HEK293 (cell line): ENCODE measurements around the gene MIA2.

ENCODE experiments used
- CTCF ChIA-PET: fragments of 350-600 bp; formaldehyde crosslinking; extraction: SDS; loops from one replicate; lab custom pipeline; 2021; ENCODE audit warnings: antibody characterized with exemption; lab: Yijun Ruan, JAX
- POLR2A ChIA-PET: fragments of 300-600 bp; formaldehyde crosslinking; extraction: SDS; loops from one replicate; lab custom pipeline; 2020; ENCODE audit warnings: antibody characterized with exemption, inconsistent platforms; lab: Yijun Ruan, JAX
- H3K27ac ChIP-seq: fragments of 200-500 bp; sonication (Bioruptor generic); 2 replicates; pipeline ENCODE4 v1.5.1; 2014; ENCODE audit warnings: low read depth, low read length, control low read depth, inconsistent platforms; ENCODE audit errors: extremely low read depth
- H3K36me3 ChIP-seq, 2 experiments: fragments of 200-500 bp in 1 of 2; sonication (Bioruptor generic) in 1 of 2; 1 replicate in 1 of 2; 2 replicates in 1 of 2; pipeline ENCODE4 v1.5.1; 2014 to 2017; ENCODE audit warnings: inconsistent platforms in 2 of 2, low read length in 2 of 2; ENCODE audit not compliant: control insufficient read depth in 2 of 2, insufficient read depth in 1 of 2
- H3K4me1 ChIP-seq: fragments of 200-500 bp; sonication (Bioruptor generic); 2 replicates; pipeline ENCODE4 v1.5.1; 2014; ENCODE audit warnings: mild to moderate bottlenecking, low read length, inconsistent platforms; ENCODE audit not compliant: control insufficient read depth, insufficient read depth
- H3K4me3 ChIP-seq: 2 replicates; pipeline ENCODE4 v1.5.1; 2011; ENCODE audit warnings: low read depth, mild to moderate bottlenecking, control low read depth, low read length, moderate library complexity
- H3K9me3 ChIP-seq: fragments of 200-500 bp; sonication (Bioruptor generic); 2 replicates; pipeline ENCODE4 v1.5.1; 2014; ENCODE audit warnings: low read depth, low read length, inconsistent platforms; ENCODE audit not compliant: control insufficient read depth, insufficient read depth
- HOXD13 ChIP-seq: sonication (generic); formaldehyde crosslinking; IDR thresholded peaks from 2 replicates; pipeline ENCODE4 v1.8.0; 2022; ENCODE audit warnings: missing genetic modification reagents, borderline replicate concordance
- KLF8 ChIP-seq: fragments of 450-650 bp; formaldehyde crosslinking; IDR thresholded peaks from 2 replicates; pipeline ENCODE4 v1.5.1; 2016; ENCODE audit warnings: missing biosample characterization, missing genetic modification characterization
- PBX3 ChIP-seq: sonication (generic); formaldehyde crosslinking; IDR thresholded peaks from 2 replicates; pipeline ENCODE4 v1.8.1; 2022; ENCODE audit warnings: mild to moderate bottlenecking, moderate library complexity, missing genetic modification reagents
- PRDM1 ChIP-seq: fragments of 450-650 bp; formaldehyde crosslinking; IDR thresholded peaks from 2 replicates; pipeline ENCODE4; 2016; ENCODE audit warnings: missing biosample characterization, missing genetic modification characterization
- PRDM10 ChIP-seq: fragments of 450-650 bp; formaldehyde crosslinking; IDR thresholded peaks from 2 replicates; pipeline ENCODE4 v1.5.1; 2016; ENCODE audit warnings: missing biosample characterization, missing genetic modification characterization
- REPIN1 ChIP-seq: fragments of 450-650 bp; formaldehyde crosslinking; IDR thresholded peaks from 2 replicates; pipeline ENCODE4 v1.5.1; 2017; ENCODE audit warnings: missing biosample characterization, missing genetic modification characterization, low read depth
- SP2 ChIP-seq: fragments of 450-650 bp; formaldehyde crosslinking; IDR thresholded peaks from 2 replicates; pipeline ENCODE4 v1.5.1; 2016; ENCODE audit warnings: missing biosample characterization, missing genetic modification characterization
- SP3 ChIP-seq: fragments of 450-650 bp; formaldehyde crosslinking; IDR thresholded peaks from 2 replicates; pipeline ENCODE4 v1.5.1; 2016; ENCODE audit warnings: missing biosample characterization, missing genetic modification characterization
- WT1 ChIP-seq: fragments of 450-650 bp; formaldehyde crosslinking; IDR thresholded peaks from 2 replicates; pipeline ENCODE4 v1.5.1; 2016; ENCODE audit warnings: missing biosample characterization, missing genetic modification characterization
- ZBTB20 ChIP-seq: fragments of 450-650 bp; formaldehyde crosslinking; IDR thresholded peaks from 2 replicates; pipeline ENCODE4 v1.5.1; 2016; ENCODE audit warnings: missing biosample characterization, missing genetic modification characterization
- ZFP41 ChIP-seq: fragments of 450-650 bp; formaldehyde crosslinking; IDR thresholded peaks from 2 replicates; pipeline ENCODE4 v1.5.1; 2016; ENCODE audit warnings: missing biosample characterization, missing genetic modification characterization, borderline replicate concordance
- ZIC2 ChIP-seq: fragments of 450-650 bp; formaldehyde crosslinking; IDR thresholded peaks from 2 replicates; pipeline ENCODE4 v1.5.1; 2016; ENCODE audit warnings: missing biosample characterization, missing genetic modification characterization
- ZNF174 ChIP-seq: fragments of 450-650 bp; formaldehyde crosslinking; IDR thresholded peaks from 2 replicates; pipeline ENCODE4 v1.5.0; 2017; ENCODE audit warnings: missing biosample characterization, mild to moderate bottlenecking, missing genetic modification characterization
- ZNF18 ChIP-seq: fragments of 450-650 bp; formaldehyde crosslinking; IDR thresholded peaks from 2 replicates; pipeline ENCODE4 v1.5.1; 2016; ENCODE audit warnings: missing biosample characterization, missing genetic modification characterization
- ZNF324 ChIP-seq: fragments of 450-650 bp; formaldehyde crosslinking; IDR thresholded peaks from 2 replicates; pipeline ENCODE4 v1.5.1; 2016; ENCODE audit warnings: missing biosample characterization, missing genetic modification characterization
- ZNF362 ChIP-seq: fragments of 450-650 bp; formaldehyde crosslinking; IDR thresholded peaks from 2 replicates; pipeline ENCODE4 v1.5.1; 2016; ENCODE audit warnings: missing biosample characterization, missing genetic modification characterization
- ZNF561 ChIP-seq: fragments of 450-650 bp; IDR thresholded peaks from 2 replicates; pipeline ENCODE4 v1.5.1; 2018; ENCODE audit warnings: missing biosample characterization, missing genetic modification characterization, borderline replicate concordance
- ZNF600 ChIP-seq: fragments of 450-650 bp; formaldehyde crosslinking; IDR thresholded peaks from 2 replicates; pipeline ENCODE4 v1.5.1; 2016; ENCODE audit warnings: missing biosample characterization, missing genetic modification characterization
- ZNF629 ChIP-seq: fragments of 450-650 bp; formaldehyde crosslinking; IDR thresholded peaks from 2 replicates; pipeline ENCODE4 v1.5.1; 2017; ENCODE audit warnings: missing biosample characterization, missing genetic modification characterization
- ZNF645 ChIP-seq: fragments of 450-650 bp; formaldehyde crosslinking; IDR thresholded peaks from 2 replicates; pipeline ENCODE4; 2016; ENCODE audit warnings: missing biosample characterization, missing genetic modification characterization
- ZNF830 ChIP-seq: fragments of 450-650 bp; IDR thresholded peaks from 2 replicates; pipeline ENCODE4 v1.5.0; 2018; ENCODE audit warnings: missing biosample characterization, missing genetic modification characterization, low read depth, mild to moderate bottlenecking, moderate library complexity

MIA2 gene

GRCh38 chr14:39432179-39432618, 198.5 kb downstream of the MIA2 start, which contains the start of gene FBXO33 (continued):
- TF ChIP-seq ZNF362 (tag by site-specific recombination) (no peak), ZNF561 (tag by site-specific recombination) (0 out of 2 replicates have a peak, but pooled peaks have one; percentile 14), REPIN1 (tag by site-specific recombination) (0 out of 2 replicates have a peak, but pooled peaks have one; percentile 15), SP2 (peak; percentile 55), SP3 (tag by site-specific recombination) (peak; percentile 86), ZNF629 (tag by site-specific recombination) (peak; percentile 93), ZIC2 (tag by site-specific recombination) (no peak), KLF8 (tag by site-specific recombination) (peak; percentile 75), ZNF324 (tag by site-specific recombination) (peak; percentile 38; the same call in 1 of the 2 replicates)

GRCh38 chr14:39432619-39433451, 199.1 kb downstream of the MIA2 start:
- Histone ChIP-seq H3K4me3 (peak overlapping the region; percentile 72), H3K9me3 (no peaks in the 10 kb centered on the region), H3K27ac (peak overlapping the region; percentile 61), H3K4me1 (peaks cover 4% of the 10 kb centered on the region; the same call in 1 of the 2 replicates), H3K36me3 (no peaks in the 10 kb centered on the region)
- POLR2A ChIA-PET, result interaction anchor here (0.5 to 3.1 kb wide), 9 partner anchors 13 to 378 kb away, joined by 3 to 24 read pairs (median 9); partner anchors contain the start of genes GEMIN2, PNN, SEC23A and TRAPPC6B
- CTCF ChIA-PET, result interaction anchor here (0.7 kb wide), 2 partner anchors 13 to 330 kb away, joined by 3 to 4 read pairs; partner anchors contain the start of gene SEC23A
- TF ChIP-seq ZFP41 (tag by site-specific recombination) (no peak), ZNF18 (no peak), ZNF830 (no peak), KLF8 (tag by site-specific recombination) (peak; percentile 65), ZNF600 (tag by site-specific recombination) (peak; percentile 78), ZBTB20 (tag by site-specific recombination) (peak; percentile 71), ZNF362 (tag by site-specific recombination) (peak; percentile 69; the same call in 1 of the 2 replicates), PBX3 (no peak), ZNF645 (tag by site-specific recombination) (no peak), ZNF174 (tag by site-specific recombination) (no peak), HOXD13 (CRISPR knock-in tag) (no peak), PRDM10 (tag by site-specific recombination) (peak; percentile 79), SP3 (tag by site-specific recombination) (peak; percentile 59), PRDM1 (tag by site-specific recombination) (peak; percentile 25; the same call in 1 of the 2 replicates), WT1 (tag by site-specific recombination) (peak; percentile 6)
